Hematopoietic multipotent progenitor cell treated with erythropoietin and hydrocortisone succinate and interleukin-3 and kit ligand, for 17 days (in vitro differentiated cells): ENCODE results near the gene AIF1.

ENCODE experiments used
- DNase-seq: peaks from one replicate; pipeline ENCODE4 v3.0.0-alpha.2; 2015; ENCODE audit warnings: low spot score

Gene AIF1

GRCh38 chr6:31614684-31615578 is at the start of gene AIF1:
Gene AIF1, plus strand, starts transcription at chr6:31615234. Its CDS starts 96 bp downstream, at chr6:31615330.
- no peak for DNase-seq

GRCh38 chr6:31567531-31568370 is 47.3 kb upstream of the AIF1 start:
- no peak for DNase-seq

- no peak for DNase-seq
Measured at GRCh38 chr6:31568537-31568961, 46.5 kb upstream of the AIF1 start.

- DNase-seq: no peak
Measured at GRCh38 chr6:31569861-31570536, 45.0 kb upstream of the AIF1 start.

- no peak for DNase-seq
Measured at GRCh38 chr6:31572041-31572911, 42.8 kb upstream of the AIF1 start, which contains the start of gene LTA. Gene LTA, plus strand, starts transcription at chr6:31572289. Its CDS starts 454 bp downstream, at chr6:31572743.

GRCh38 chr6:31573239-31574105 is 41.6 kb upstream of the AIF1 start:
- DNase-seq: no peak

GRCh38 chr6:31574106-31575061 is 40.6 kb upstream of the AIF1 start:
- no peak for DNase-seq

- DNase-seq: no peak
Measured at GRCh38 chr6:31575335-31575901, 39.6 kb upstream of the AIF1 start, which contains the start of gene TNF. Gene TNF, plus strand, starts transcription at chr6:31575565. Its CDS starts 177 bp downstream, at chr6:31575742.

GRCh38 chr6:31575952-31576685 is 38.9 kb upstream of the AIF1 start:
- DNase-seq: no peak

- no peak for DNase-seq
Measured at GRCh38 chr6:31576897-31577578, 38.0 kb upstream of the AIF1 start.

GRCh38 chr6:31577579-31577966 is 37.5 kb upstream of the AIF1 start:
- no peak for DNase-seq

GRCh38 chr6:31578184-31579118 is 36.6 kb upstream of the AIF1 start:
- no peak for DNase-seq

- DNase-seq: no peak
Measured at GRCh38 chr6:31579119-31579505, 35.9 kb upstream of the AIF1 start.

GRCh38 chr6:31579546-31580437 is 35.2 kb upstream of the AIF1 start:
- no peak for DNase-seq

- DNase-seq: no peak
Measured at GRCh38 chr6:31580438-31580740, 34.6 kb upstream of the AIF1 start.
